Measurements from ENCODE around the gene PTPN3. TPM values are rescaled to one million over a fixed set of nuclear protein-coding genes. Genes with fewer than 3 reads are reported as not detected.

PTPN3 gene
- total and polyA plus RNA-seq, 2 experiments from 2014 or later, result 1.4 to 2.6 TPM

DNA sequence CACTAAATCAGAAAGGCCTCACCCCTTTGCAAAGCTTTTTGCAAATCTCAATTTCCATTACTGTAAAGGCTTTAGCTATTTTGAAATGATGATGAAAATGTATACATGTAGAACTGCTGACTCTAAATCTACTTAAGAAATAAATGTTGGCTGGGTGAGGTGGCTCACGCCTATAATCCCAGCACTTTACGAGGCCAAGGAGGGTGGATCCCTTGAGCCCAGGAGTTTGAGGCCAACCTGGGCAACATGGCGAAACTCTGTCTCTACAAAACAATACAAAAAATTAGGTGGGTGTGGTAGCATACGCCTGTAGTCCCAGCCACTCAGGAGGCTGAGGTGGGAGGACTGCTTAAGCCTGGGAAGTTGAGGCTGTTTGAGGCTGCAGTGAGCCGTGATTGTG is 64.6 kb downstream of the PTPN3 start (continued):
- TF ChIP-seq, protein P1, sequence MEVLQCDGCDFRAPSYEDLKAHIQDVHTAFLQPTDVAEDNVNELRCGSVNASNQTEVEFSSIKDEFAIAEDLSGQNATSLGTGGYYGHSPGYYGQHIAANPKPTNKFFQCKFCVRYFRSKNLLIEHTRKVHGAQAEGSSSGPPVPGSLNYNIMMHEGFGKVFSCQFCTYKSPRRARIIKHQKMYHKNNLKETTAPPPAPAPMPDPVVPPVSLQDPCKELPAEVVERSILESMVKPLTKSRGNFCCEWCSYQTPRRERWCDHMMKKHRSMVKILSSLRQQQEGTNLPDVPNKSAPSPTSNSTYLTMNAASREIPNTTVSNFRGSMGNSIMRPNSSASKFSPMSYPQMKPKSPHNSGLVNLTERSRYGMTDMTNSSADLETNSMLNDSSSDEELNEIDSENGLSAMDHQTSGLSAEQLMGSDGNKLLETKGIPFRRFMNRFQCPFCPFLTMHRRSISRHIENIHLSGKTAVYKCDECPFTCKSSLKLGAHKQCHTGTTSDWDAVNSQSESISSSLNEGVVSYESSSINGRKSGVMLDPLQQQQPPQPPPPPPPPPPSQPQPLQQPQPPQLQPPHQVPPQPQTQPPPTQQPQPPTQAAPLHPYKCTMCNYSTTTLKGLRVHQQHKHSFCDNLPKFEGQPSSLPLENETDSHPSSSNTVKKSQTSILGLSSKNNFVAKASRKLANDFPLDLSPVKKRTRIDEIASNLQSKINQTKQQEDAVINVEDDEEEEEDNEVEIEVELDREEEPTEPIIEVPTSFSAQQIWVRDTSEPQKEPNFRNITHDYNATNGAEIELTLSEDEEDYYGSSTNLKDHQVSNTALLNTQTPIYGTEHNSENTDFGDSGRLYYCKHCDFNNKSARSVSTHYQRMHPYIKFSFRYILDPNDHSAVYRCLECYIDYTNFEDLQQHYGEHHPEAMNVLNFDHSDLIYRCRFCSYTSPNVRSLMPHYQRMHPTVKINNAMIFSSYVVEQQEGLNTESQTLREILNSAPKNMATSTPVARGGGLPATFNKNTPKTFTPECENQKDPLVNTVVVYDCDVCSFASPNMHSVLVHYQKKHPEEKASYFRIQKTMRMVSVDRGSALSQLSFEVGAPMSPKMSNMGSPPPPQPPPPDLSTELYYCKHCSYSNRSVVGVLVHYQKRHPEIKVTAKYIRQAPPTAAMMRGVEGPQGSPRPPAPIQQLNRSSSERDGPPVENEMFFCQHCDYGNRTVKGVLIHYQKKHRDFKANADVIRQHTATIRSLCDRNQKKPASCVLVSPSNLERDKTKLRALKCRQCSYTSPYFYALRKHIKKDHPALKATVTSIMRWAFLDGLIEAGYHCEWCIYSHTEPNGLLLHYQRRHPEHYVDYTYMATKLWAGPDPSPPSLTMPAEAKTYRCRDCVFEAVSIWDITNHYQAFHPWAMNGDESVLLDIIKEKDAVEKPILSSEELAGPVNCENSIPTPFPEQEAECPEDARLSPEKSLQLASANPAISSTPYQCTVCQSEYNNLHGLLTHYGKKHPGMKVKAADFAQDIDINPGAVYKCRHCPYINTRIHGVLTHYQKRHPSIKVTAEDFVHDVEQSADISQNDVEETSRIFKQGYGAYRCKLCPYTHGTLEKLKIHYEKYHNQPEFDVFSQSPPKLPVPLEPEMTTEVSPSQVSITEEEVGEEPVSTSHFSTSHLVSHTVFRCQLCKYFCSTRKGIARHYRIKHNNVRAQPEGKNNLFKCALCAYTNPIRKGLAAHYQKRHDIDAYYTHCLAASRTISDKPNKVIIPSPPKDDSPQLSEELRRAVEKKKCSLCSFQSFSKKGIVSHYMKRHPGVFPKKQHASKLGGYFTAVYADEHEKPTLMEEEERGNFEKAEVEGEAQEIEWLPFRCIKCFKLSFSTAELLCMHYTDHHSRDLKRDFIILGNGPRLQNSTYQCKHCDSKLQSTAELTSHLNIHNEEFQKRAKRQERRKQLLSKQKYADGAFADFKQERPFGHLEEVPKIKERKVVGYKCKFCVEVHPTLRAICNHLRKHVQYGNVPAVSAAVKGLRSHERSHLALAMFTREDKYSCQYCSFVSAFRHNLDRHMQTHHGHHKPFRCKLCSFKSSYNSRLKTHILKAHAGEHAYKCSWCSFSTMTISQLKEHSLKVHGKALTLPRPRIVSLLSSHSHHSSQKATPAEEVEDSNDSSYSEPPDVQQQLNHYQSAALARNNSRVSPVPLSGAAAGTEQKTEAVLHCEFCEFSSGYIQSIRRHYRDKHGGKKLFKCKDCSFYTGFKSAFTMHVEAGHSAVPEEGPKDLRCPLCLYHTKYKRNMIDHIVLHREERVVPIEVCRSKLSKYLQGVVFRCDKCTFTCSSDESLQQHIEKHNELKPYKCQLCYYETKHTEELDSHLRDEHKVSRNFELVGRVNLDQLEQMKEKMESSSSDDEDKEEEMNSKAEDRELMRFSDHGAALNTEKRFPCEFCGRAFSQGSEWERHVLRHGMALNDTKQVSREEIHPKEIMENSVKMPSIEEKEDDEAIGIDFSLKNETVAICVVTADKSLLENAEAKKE (CRISPR knock-in tag; IDR thresholded peaks at IDR 0.05), result no peak
- TF ChIP-seq POLR2AphosphoS5 (IDR thresholded peaks at IDR 0.05; ENCODE audit: low read depth) (no peak), EZH2 (IDR thresholded peaks at IDR 0.05; ENCODE audit: low read depth, unreplicated experiment) (no peak), CREB1 (CRISPR knock-in tag; IDR thresholded peaks at IDR 0.05; ENCODE audit: low read depth) (no peak)
- TF ChIP-seq, protein P2, sequence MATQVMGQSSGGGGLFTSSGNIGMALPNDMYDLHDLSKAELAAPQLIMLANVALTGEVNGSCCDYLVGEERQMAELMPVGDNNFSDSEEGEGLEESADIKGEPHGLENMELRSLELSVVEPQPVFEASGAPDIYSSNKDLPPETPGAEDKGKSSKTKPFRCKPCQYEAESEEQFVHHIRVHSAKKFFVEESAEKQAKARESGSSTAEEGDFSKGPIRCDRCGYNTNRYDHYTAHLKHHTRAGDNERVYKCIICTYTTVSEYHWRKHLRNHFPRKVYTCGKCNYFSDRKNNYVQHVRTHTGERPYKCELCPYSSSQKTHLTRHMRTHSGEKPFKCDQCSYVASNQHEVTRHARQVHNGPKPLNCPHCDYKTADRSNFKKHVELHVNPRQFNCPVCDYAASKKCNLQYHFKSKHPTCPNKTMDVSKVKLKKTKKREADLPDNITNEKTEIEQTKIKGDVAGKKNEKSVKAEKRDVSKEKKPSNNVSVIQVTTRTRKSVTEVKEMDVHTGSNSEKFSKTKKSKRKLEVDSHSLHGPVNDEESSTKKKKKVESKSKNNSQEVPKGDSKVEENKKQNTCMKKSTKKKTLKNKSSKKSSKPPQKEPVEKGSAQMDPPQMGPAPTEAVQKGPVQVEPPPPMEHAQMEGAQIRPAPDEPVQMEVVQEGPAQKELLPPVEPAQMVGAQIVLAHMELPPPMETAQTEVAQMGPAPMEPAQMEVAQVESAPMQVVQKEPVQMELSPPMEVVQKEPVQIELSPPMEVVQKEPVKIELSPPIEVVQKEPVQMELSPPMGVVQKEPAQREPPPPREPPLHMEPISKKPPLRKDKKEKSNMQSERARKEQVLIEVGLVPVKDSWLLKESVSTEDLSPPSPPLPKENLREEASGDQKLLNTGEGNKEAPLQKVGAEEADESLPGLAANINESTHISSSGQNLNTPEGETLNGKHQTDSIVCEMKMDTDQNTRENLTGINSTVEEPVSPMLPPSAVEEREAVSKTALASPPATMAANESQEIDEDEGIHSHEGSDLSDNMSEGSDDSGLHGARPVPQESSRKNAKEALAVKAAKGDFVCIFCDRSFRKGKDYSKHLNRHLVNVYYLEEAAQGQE (IDR thresholded peaks at IDR 0.05; ENCODE audit: unreplicated experiment), result no peak
- TF ChIP-seq, protein P3, sequence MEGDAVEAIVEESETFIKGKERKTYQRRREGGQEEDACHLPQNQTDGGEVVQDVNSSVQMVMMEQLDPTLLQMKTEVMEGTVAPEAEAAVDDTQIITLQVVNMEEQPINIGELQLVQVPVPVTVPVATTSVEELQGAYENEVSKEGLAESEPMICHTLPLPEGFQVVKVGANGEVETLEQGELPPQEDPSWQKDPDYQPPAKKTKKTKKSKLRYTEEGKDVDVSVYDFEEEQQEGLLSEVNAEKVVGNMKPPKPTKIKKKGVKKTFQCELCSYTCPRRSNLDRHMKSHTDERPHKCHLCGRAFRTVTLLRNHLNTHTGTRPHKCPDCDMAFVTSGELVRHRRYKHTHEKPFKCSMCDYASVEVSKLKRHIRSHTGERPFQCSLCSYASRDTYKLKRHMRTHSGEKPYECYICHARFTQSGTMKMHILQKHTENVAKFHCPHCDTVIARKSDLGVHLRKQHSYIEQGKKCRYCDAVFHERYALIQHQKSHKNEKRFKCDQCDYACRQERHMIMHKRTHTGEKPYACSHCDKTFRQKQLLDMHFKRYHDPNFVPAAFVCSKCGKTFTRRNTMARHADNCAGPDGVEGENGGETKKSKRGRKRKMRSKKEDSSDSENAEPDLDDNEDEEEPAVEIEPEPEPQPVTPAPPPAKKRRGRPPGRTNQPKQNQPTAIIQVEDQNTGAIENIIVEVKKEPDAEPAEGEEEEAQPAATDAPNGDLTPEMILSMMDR (conservative IDR thresholded peaks at IDR 0.05; ENCODE audit: low read depth in 2 of 2), result no peak
- TF ChIP-seq, protein P4, sequence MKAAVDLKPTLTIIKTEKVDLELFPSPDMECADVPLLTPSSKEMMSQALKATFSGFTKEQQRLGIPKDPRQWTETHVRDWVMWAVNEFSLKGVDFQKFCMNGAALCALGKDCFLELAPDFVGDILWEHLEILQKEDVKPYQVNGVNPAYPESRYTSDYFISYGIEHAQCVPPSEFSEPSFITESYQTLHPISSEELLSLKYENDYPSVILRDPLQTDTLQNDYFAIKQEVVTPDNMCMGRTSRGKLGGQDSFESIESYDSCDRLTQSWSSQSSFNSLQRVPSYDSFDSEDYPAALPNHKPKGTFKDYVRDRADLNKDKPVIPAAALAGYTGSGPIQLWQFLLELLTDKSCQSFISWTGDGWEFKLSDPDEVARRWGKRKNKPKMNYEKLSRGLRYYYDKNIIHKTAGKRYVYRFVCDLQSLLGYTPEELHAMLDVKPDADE (IDR thresholded peaks at IDR 0.05), result no peak
